Activated CD8-positive, alpha-beta memory T cell treated with anti-CD3 and anti-CD28 coated beads, Interleukin-2, amount 50 U/mL, for 48 hours (primary cell): Measurements from ENCODE around the gene PCBP4.

Source experiments
- DNase-seq: peaks from one replicate; pipeline ENCODE4 v3.0.0-alpha.2; 2020

The PCBP4 gene

GRCh38 chr3:51970606-51971300 lies 3.5 kb upstream of the PCBP4 start:
- no peak for DNase-seq

DNA sequence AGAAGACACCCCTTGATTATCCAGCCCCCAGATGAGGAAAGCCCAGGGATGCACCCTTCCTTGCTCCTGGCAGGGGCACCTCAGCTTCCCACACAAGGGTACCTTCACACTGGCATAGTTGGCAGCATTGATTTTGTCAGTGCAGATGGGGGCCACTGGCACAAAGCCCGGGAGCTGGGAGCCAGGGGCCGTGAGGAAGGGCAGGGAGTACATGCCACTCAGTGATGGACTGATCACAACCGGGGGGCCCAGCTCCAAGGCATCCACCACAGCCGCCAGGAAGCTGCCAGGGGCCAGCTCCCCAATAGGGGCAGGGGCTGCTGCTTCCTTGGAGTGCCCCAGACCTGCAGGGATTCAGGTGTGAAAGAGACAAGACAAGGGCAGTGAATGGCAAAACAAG lies 2.6 kb upstream of the PCBP4 start:
- no peak for DNase-seq

DNA sequence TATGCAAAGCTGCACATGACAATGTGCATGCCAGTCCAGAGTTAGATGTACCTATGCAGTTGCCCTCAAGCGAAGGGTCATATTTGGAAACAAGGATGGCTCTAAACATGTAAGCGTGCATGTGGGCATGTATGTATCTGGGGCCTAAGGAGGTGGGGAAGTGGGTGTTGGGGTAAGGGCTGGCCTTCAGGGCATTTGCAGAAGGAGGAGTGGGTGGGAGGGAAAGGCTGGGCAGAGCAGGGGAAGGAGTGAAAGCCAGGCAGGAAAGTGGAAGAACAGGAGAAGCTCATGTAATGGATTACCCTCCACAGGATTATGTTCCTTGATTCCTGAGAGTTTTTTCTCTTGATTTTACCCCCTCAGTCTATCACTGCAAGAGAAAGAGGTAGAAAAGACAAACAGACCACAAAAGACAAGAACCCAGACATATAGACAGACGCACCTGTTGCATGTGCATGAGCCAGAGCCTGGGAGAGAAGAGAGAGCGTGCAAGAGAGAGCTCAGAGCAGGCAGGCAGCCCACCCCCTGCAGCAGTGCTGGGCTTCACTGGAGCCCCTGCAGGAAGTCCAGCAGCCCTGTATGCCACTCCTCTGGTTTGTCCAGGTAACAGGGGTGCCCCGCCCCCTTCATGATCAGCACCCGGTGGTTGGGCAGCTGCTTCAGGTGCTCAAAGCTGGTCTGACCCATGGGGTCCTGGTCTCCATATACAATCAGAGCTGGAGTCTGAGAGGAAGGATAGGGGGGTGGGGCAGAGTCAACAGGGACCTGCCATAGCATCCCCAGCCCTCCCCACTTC lies 1.8 kb upstream of the PCBP4 start:
- DNase-seq = no peak

- no peak for DNase-seq
These were observed 1.0 kb upstream of the PCBP4 start for GRCh38 chr3:51968170-51968775.

- no peak for DNase-seq
These were observed 301 bp downstream of the PCBP4 start for GRCh38 chr3:51966922-51967383.

- no peak for DNase-seq
These were observed 768 bp downstream of the PCBP4 start for GRCh38 chr3:51966486-51966885.

DNA sequence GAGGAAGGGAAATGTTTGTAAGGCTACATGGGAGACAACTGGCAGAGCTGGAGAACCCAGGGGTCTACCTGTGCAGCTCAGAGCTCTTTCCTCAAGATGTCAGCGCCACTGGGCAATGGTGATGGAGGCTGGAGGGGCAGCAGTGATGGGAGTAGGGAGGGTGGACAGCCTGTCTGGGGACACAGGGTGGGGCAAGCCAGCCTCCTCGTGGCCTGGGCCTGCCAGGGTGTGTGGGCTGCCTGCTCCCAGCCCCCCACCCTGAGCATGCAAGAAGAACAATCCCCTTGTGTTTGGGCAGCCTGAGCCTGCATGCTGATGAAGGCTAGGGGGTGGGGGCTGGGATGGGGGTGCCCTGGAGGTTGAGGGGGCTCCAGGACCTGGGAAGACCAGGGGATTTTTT lies 1.2 kb downstream of the PCBP4 start:
- DNase-seq = no peak

DNA sequence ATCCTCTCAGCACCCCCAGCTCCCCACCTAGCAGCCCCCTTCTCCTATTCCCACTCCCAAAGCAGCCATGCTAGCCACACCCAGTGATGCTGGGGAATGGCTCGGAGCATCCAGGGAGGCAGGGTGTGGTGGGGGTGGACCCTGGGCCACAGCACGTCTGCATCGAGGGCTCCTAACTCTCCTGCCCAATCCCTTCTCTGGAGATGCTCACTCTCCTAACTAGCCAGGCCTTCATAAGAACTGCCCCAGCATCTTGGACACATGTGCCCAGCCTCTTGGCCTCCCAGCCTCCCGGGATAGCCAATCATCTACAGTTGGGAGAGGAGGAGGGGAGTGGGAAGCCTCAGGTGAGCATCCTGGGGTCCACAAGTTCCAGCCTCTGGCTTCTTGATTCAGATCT lies 2.7 kb downstream of the PCBP4 start:
- no peak for DNase-seq

GRCh38 chr3:51963951-51964451 lies 3.3 kb downstream of the PCBP4 start:
- DNase-seq = no peak

GRCh38 chr3:51962854-51963530 lies 4.3 kb downstream of the PCBP4 start:
- no peak for DNase-seq

- no peak for DNase-seq
These were observed 5.4 kb downstream of the PCBP4 start for GRCh38 chr3:51961602-51962569.

- DNase-seq = no peak
These were observed 6.2 kb downstream of the PCBP4 start for GRCh38 chr3:51961011-51961410.

- DNase-seq = no peak
These were observed 6.9 kb downstream of the PCBP4 start for GRCh38 chr3:51960386-51960785.

DNA sequence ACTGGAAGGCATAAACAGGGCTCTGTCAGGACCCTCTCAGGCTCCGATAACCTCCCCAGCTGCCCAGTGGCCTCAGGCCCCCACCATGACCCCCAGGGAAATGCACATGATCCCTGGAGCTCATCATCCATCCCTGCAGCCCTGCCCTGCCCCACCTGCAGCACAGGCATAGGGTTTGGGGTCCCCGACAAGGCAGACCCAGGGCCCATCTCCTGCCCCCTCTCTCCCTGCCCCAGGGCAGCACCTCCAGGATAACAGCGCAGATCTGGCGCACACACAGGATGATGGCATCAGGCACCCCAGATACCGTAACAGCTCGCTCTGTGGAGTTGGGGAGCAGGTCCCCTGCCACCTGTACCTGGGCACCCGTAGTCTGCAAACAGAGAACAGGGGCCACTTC lies 7.6 kb downstream of the PCBP4 start:
- no peak for DNase-seq

- DNase-seq = no peak
These were observed 8.4 kb downstream of the PCBP4 start for GRCh38 chr3:51958603-51959521.

GRCh38 chr3:51957520-51958205 lies 9.6 kb downstream of the PCBP4 start:
- no peak for DNase-seq

- peak; percentile 76 for DNase-seq
These were observed 11.1 kb downstream of the PCBP4 start for GRCh38 chr3:51955893-51956770.

GRCh38 chr3:51955175-51955892 lies 11.9 kb downstream of the PCBP4 start, which contains the start of gene GPR62:
Gene GPR62, plus strand, starts transcription at chr3:51955381. Its CDS starts 272 bp downstream, at chr3:51955653.
- DNase-seq = no peak
